SH-SY5Y (cell line): ENCODE data around the gene MKI67.

Experiments
- GATA2 ChIP-seq: IDR thresholded peaks from 2 replicates; pipeline ENCODE4 v1.6.1; 2011; ENCODE audit warnings: mild to moderate bottlenecking, low read depth, low read length
- GATA3 ChIP-seq: IDR thresholded peaks from 2 replicates; pipeline ENCODE4 v1.6.1; 2011; ENCODE audit warnings: low read depth, mild to moderate bottlenecking, low read length, moderate library complexity

- TF ChIP-seq GATA3 (no peak), GATA2 (no peak)
Measured at GRCh38 chr10:128074589-128074988, 51.6 kb downstream of the MKI67 start.
